Activated naive CD8-positive, alpha-beta T cell treated with anti-CD3 and anti-CD28 coated beads, Interleukin-2, amount 10 ng/mL, durations not matched to agents 7 days and 5 days (primary cell): Measurements from ENCODE around the gene ZBTB20. TPM values are rescaled to one million over a fixed set of nuclear protein-coding genes. Genes with fewer than 3 reads are reported as not detected.

Source experiments
- ATAC-seq: fragments of 150-1000 bp; cut with Tn5 transposase; one replicate; pipeline ENCODE4 v1.10.0; 2021; ENCODE audit warnings: low read depth, moderate library complexity
- POLR2A ChIA-PET: fragments of 350-600 bp; sonication (Branson Sonifier 250); formaldehyde crosslinking; loops from one replicate; lab custom pipeline; 2021; ENCODE audit warnings: antibody characterized with exemption; lab: Charles Lee
- DNase-seq: peaks from one replicate; pipeline ENCODE4 v3.0.0; 2021
- H3K27ac Mint-ChIP-seq: one replicate; pipeline ENCODE4 v1.8.0; 2022; ENCODE audit warnings: mild to moderate bottlenecking, mixed read lengths
- H3K27me3 Mint-ChIP-seq: one replicate; pipeline ENCODE4 v1.8.0; 2022; ENCODE audit warnings: mild to moderate bottlenecking, moderate library complexity, mixed read lengths
- H3K36me3 Mint-ChIP-seq: one replicate; pipeline ENCODE4 v1.8.0; 2021; ENCODE audit warnings: mild to moderate bottlenecking, mixed read lengths
- H3K4me1 Mint-ChIP-seq: one replicate; pipeline ENCODE4 v1.8.0; 2021; ENCODE audit warnings: mixed read lengths
- H3K4me3 Mint-ChIP-seq: one replicate; pipeline ENCODE4 v1.8.0; 2022; ENCODE audit warnings: mild to moderate bottlenecking, moderate library complexity, mixed read lengths
- H3K9me3 Mint-ChIP-seq: one replicate; pipeline ENCODE4 v1.8.0; 2021; ENCODE audit warnings: mixed read lengths
- total RNA-seq, 2 experiments: library from RNA; stranded (reverse); gene quantifications; one replicate each; pipeline ENCODE4 v1.2.3, GENCODE V29; 2021

Gene ZBTB20
- total RNA-seq, 2 experiments from 2014 or later, result 27.4 to 31.3 TPM

DNA sequence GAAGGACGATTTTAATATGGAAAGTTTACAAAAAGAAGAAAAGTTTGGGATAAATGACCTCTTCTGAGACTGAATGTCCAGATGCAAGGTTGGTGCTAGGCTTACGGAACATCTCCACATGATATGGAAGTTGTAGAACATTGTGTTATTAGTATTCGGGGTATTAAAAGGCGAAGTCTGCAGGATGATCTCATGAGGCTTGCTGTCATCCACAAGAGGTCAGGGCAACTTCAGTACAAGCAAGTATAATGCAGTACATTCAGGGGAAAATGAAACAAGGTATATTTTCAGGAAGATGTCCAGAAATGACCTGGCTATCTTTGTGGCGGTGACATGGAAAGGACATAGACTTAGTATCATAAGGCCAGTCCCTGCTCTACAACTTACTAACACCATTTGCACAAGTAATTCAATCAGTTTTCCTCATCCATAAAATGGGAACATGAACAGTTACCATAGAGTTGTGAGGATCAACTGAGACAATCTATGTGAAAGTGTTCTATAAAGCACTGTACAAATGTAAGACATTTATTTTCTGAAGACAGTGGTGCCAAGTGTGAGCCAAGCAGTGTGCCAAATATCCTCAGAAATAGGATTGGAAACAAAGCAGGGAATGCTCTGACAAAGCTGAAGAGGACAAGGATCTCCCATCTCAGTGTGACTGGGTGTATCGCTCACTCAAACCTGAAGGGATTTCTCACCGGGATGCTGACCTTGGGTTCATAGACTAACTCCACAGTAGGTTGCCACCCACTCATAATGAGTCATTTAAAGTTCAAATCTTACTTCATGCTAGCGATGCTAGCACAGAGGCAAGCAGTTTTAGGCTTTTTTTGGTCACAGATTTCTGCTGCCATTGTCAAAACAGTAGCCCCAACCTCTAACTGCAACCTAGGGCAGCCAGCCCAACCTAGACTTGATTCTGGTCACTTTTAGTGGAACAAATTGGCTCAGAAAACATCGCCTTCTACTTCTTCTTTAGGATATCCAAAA is 735.0 kb downstream of the ZBTB20 start:
- POLR2A ChIA-PET, result no interaction called here
- H3K27ac Mint-ChIP-seq, result no peak overlapping the region

DNA sequence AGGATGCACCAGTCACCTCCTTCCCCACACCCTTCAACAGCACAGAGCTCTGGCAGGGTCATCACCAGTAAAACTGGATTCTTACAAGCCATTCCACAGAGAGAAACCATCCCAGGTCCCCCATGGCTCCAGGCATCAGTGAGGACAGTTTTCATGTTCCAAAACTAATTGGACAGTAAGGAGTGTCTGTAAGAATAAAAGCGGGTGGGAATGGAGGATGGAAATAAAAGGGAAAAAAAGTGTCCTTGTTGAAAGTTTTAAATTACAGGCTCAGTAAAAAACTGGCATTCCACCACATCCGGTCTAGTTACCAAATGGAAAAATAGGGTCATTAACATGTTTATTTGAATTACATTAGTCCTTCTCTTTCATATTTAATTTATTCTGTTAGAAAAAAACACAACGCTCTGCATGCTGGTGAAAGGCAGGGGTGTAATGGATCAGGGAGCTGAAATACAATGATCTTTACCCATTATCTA is 735.9 kb downstream of the ZBTB20 start:
- ATAC-seq (no peak), DNase-seq (no peak)
- Mint-ChIP-seq H3K27me3 (no peaks in the 10 kb centered on the region), H3K27ac (no peak overlapping the region), H3K4me3 (no peak overlapping the region), H3K4me1 (peaks cover 9% of the 10 kb centered on the region), H3K36me3 (no peaks in the 10 kb centered on the region), H3K9me3 (no peaks in the 10 kb centered on the region)
- POLR2A ChIA-PET, result no interaction called here

More for the DNA sequence above, 735.0 kb downstream of the ZBTB20 start:
- H3K4me1 Mint-ChIP-seq, result peaks cover 9% of the 10 kb centered on the region
- no peak for ATAC-seq
- no peaks in the 10 kb centered on the region for H3K27me3 Mint-ChIP-seq
- no peaks in the 10 kb centered on the region for H3K36me3 Mint-ChIP-seq
- no peak overlapping the region for H3K4me3 Mint-ChIP-seq
- no peak for DNase-seq
- no peaks in the 10 kb centered on the region for H3K9me3 Mint-ChIP-seq

DNA sequence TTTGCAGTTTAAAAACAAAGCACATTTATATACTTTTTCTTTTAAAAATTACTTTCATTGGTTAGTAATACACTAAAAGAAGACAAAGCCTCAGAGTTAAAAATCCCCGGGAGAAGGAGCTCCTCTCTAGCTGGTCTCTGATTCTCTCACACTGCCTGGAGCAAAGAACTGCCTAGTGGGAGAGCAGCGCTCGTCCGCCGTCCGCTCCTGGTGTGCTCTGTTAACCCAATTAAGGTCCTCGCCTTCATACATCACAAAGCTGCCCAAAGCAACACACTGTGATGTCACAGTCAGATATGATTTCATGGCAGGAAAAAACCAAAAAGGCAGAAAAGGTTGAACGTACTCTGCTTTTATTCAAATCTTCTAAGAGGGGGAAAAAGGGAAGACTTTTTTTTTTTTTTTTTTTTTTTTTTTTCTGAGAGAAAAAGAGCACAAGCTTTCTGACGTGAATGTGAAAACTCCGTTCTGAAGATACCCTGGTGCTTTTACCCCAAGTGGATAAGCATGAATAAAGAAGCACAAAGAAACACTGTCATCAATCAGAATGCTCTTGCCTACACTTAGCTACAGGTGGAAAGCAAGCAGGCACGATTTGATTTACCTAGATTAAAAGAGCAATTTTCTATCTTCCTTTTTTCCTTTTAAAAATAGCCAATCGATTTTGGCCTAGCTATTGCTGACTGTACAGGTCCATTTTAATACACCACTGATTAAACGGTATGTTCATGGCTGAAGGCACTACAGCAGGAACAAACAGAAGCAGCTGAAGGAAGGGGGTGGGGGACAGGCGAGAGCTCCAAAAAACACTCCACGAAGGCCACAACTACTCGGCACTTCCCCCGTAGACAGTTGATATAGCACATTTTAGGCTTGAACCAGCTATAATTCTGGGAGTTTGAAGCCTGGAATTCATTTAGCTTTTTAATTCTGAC is 738.1 kb downstream of the ZBTB20 start:
- DNase-seq (no peak), ATAC-seq (no peak)
- H3K4me3 Mint-ChIP-seq, result no peak overlapping the region
- peaks cover 9% of the 10 kb centered on the region for H3K4me1 Mint-ChIP-seq
- H3K27me3 Mint-ChIP-seq, result no peaks in the 10 kb centered on the region
- H3K36me3 Mint-ChIP-seq, result no peaks in the 10 kb centered on the region
- H3K27ac Mint-ChIP-seq, result no peak overlapping the region
- no peaks in the 10 kb centered on the region for H3K9me3 Mint-ChIP-seq
- POLR2A ChIA-PET, result no interaction called here

DNA sequence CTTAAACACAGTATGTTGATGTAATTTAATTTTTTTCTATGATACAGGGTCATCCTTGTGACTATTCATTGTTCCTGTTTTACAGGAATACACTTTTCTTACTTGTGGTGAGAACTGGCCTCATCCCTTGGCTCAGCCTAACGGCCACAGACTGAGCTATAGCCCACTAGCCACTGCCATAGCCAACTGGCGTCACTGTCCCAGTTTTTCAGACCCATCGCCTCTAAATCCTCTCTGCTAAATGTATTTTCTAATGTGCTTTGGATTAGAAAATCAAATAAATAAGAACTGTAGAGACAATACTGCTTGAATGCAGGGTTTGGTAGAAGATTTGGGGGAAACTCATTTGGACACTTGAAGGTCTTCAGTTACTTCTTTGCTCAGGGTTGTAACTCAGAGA is 740.2 kb downstream of the ZBTB20 start:
- POLR2A ChIA-PET, result no interaction called here
- Mint-ChIP-seq H3K9me3 (no peaks in the 10 kb centered on the region), H3K4me3 (no peak overlapping the region), H3K27ac (no peak overlapping the region), H3K36me3 (no peaks in the 10 kb centered on the region), H3K4me1 (peaks cover 6% of the 10 kb centered on the region), H3K27me3 (no peaks in the 10 kb centered on the region)
- no peak for DNase-seq
- ATAC-seq, result no peak

DNA sequence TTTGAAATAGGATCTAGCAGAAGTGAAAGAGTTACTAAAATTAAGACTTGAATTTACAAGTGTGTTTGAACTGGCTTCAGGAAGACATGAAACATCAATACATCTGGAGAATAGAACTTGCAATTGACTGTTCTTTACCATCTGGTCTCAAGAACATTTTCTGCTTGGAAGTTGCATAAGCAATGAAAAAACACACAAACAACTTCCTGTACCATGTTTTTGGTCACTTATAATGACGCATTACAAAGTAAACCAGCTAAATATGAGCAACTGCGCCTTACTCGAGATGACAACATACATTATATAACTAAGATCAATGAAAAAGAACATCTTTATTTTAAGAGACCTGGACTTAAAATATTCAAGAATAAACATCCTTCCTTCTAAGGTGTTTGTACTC is 740.8 kb downstream of the ZBTB20 start:
- no peak for DNase-seq
- H3K27me3 Mint-ChIP-seq, result no peaks in the 10 kb centered on the region
- no peak overlapping the region for H3K4me3 Mint-ChIP-seq

DNA sequence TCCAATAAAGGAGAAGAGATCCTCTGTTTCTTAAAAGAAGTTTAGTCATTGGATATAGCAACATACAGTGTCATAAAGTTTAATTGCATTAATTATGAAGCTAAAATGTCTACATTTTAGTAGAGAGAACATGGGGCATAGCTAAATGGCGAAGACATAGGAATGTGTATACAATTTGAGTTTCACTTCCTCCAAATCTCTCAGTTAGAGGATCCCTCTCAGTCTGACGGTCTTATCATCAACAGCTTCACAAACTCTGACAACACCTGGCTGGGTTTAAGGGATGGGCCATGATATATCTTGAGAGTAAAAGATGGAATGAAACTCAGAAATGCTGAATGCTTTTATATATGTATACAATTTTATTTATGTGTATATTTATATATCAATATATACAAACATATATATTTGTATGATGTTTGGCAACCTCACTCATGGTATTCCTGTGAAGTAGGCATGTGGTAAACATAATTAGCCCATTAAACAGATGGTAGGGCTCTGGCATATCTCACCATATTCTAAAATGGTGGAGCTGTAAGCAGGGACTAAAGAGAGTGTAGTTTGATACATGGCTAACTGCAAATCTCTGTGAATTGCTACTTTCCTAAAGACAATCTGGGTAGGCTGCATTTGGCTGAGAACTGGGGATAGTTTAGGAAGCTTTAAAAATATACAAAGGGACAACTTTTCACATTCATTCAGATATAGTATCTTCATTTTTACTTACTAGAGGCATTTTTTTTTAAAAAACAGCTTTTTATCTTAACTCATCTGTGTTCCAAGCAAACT is 741.7 kb downstream of the ZBTB20 start:
- H3K9me3 Mint-ChIP-seq, result no peaks in the 10 kb centered on the region
- POLR2A ChIA-PET, result interaction anchor here (0.6 kb wide), 1 partner anchor 21 kb away, joined by 3 read pairs; no protein-coding TSS in a partner anchor
- no peak overlapping the region for H3K4me3 Mint-ChIP-seq
- no peak for ATAC-seq
- no peak for DNase-seq
- no peaks in the 10 kb centered on the region for H3K4me1 Mint-ChIP-seq
- no peaks in the 10 kb centered on the region for H3K27me3 Mint-ChIP-seq
- no peak overlapping the region for H3K27ac Mint-ChIP-seq
- H3K36me3 Mint-ChIP-seq, result no peaks in the 10 kb centered on the region

More for the DNA sequence above, 740.8 kb downstream of the ZBTB20 start:
- Mint-ChIP-seq H3K27ac (no peak overlapping the region), H3K9me3 (no peaks in the 10 kb centered on the region), H3K4me1 (peaks cover 1% of the 10 kb centered on the region), H3K36me3 (no peaks in the 10 kb centered on the region)
- ATAC-seq, result no peak
- POLR2A ChIA-PET, result no interaction called here

DNA sequence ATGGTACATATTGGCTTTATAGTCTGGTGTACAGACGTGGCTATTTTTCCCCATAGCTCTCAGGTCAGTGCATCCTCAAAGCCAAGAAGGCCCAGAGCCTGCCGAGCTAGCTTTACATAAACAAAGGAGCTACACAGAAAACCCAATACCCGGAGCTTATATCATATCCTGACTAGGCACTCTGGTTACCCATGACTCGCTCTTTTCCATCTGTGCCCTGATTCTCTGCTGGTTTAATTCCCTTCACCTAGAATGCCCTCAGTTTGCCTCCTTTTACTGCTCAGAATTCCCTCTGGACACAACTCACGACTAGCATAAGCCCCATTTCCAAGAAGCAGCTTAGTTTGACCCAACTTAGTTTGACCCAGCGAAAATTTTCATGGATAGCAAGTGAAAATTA is 742.5 kb downstream of the ZBTB20 start:
- ATAC-seq (no peak), DNase-seq (no peak)
- no peaks in the 10 kb centered on the region for H3K27me3 Mint-ChIP-seq
- POLR2A ChIA-PET, result no interaction called here
- peaks cover 2% of the 10 kb centered on the region for H3K36me3 Mint-ChIP-seq
- H3K4me3 Mint-ChIP-seq, result no peak overlapping the region
- H3K27ac Mint-ChIP-seq, result no peak overlapping the region
- H3K4me1 Mint-ChIP-seq, result no peaks in the 10 kb centered on the region
- H3K9me3 Mint-ChIP-seq, result no peaks in the 10 kb centered on the region

DNA sequence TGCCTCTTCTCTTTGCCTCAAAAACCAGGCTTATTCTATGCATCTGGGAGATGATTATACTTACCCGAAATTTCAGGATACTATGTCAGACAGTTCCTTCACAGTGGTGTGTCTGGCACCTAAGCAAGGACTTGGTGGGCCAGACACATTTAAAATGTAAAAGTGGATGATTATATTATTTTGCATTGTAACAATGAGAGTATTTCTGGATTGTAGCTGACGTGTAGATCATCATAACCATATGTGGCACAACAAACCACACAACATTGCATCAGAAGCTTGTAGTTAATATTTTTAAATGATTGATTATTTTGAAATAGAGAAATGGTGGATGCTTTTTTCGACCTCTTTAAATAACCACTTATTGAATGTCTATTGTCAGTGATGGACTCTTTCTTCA is 744.2 kb downstream of the ZBTB20 start:
- no peak overlapping the region for H3K27ac Mint-ChIP-seq
- ATAC-seq (no peak), DNase-seq (no peak)
- no peaks in the 10 kb centered on the region for H3K27me3 Mint-ChIP-seq
- POLR2A ChIA-PET, result no interaction called here
- no peaks in the 10 kb centered on the region for H3K4me1 Mint-ChIP-seq
- no peaks in the 10 kb centered on the region for H3K9me3 Mint-ChIP-seq
- peaks cover 2% of the 10 kb centered on the region for H3K36me3 Mint-ChIP-seq
- H3K4me3 Mint-ChIP-seq, result no peak overlapping the region

DNA sequence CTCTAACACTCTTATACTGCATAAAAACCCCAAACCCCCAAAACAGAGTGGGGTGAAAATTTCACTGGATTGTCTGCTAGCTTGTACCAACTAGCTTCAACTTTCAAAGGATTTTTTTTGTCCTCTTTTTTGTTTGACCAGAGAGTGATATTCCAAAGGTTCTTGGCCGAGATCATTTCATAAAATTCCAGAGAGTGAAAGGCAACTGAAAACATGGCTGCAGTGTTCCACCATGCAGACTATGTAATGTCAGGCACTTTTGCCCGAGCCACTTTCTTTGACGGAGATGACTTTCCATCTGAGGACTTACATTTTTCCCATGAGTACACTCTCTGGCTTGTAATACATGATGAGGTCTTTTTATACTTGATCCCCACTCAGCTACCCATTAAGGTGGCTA is 745.7 kb downstream of the ZBTB20 start:
- no peaks in the 10 kb centered on the region for H3K9me3 Mint-ChIP-seq
- H3K27ac Mint-ChIP-seq, result no peak overlapping the region
- no peaks in the 10 kb centered on the region for H3K27me3 Mint-ChIP-seq
- H3K4me1 Mint-ChIP-seq, result no peaks in the 10 kb centered on the region
- H3K36me3 Mint-ChIP-seq, result peaks cover 2% of the 10 kb centered on the region
- H3K4me3 Mint-ChIP-seq, result no peak overlapping the region
- POLR2A ChIA-PET, result no interaction called here
- DNase-seq (no peak), ATAC-seq (no peak)

DNA sequence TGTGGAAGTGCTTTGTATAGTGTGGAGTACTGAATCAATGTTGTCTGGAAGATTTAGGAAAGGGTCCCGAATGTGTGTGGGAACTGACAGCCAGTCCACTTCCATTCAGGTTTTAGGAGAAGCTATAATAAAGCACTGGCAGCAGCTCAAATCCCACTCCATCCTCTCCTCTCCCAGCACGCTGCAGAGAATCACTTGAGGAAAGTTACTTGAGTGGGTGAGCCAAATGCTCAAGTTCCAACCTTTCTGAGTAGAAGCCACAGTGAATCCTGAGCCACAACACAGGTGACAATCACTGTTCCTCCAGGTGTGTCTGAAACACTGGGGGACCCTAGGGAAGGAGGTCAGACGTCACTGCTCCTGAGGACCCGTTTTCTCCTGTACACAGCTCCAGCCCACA is 746.7 kb downstream of the ZBTB20 start:
- H3K36me3 Mint-ChIP-seq, result peaks cover 2% of the 10 kb centered on the region
- POLR2A ChIA-PET, result interaction anchor here (1.0 kb wide), 1 partner anchor 16 kb away, joined by 3 read pairs; no protein-coding TSS in a partner anchor

DNA sequence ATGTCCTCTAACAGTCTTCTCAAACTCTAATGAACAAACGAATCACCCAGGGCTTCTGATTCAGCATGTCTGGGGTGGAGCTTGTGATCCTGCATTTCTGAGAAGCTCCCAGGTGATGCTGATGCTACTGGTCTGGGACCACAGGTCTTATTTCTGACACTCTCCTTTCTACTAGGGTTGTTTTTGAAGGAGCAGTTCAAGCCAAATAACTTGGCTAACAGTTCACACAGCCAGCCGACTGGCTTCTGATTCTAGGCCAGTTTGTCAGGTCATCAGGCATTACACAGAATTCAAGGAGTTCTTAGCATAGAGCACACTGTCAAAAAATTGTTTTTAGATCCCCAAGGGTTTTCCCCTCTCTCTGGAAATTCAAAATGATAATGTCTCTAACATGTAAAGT is 752.5 kb downstream of the ZBTB20 start:
- no peak overlapping the region for H3K27ac Mint-ChIP-seq
- POLR2A ChIA-PET, result no interaction called here
- ATAC-seq (no peak), DNase-seq (no peak)
- H3K4me1 Mint-ChIP-seq, result peaks cover 5% of the 10 kb centered on the region
- H3K36me3 Mint-ChIP-seq, result peaks cover 2% of the 10 kb centered on the region
- H3K9me3 Mint-ChIP-seq, result no peaks in the 10 kb centered on the region
- H3K4me3 Mint-ChIP-seq, result no peak overlapping the region
- no peaks in the 10 kb centered on the region for H3K27me3 Mint-ChIP-seq

More for the DNA sequence above, 746.7 kb downstream of the ZBTB20 start:
- Mint-ChIP-seq H3K9me3 (no peaks in the 10 kb centered on the region), H3K27ac (no peak overlapping the region), H3K27me3 (no peaks in the 10 kb centered on the region), H3K4me3 (no peak overlapping the region), H3K4me1 (no peaks in the 10 kb centered on the region)
- ATAC-seq (no peak), DNase-seq (no peak)

DNA sequence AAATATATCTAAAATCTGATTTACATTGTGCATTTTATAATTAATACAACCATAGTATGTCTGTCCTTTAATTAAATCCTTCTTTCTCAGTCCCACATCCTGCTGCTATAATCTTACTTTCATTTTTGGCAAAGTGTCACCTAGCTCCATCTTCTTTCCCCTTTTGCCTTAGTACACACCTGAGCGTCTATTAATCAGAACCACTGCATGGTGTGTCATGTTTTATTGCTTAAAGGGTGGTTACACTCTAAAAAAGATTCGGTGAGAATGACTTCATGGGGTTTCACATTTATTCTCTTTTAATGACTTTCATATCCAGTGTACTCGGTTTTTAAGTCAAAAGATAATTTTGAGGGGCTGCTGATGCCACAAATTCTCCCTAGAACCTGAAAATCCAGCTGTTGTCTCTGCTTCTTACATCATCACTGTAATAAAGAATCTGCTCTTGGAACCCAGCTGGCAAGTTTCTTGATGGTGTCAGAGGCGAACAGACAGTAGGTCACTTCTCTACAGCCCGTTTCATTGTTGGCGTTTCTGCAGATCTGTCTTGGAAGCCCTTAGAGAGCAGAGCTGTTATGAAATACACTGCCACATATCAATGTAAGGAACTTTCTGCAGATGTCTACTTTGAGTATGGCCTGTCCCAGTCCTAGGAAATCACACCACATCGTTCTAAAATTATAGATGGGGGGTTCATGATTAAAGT is 753.6 kb downstream of the ZBTB20 start:
- no peak overlapping the region for H3K27ac Mint-ChIP-seq
- H3K36me3 Mint-ChIP-seq, result peaks cover 2% of the 10 kb centered on the region
- POLR2A ChIA-PET, result no interaction called here
- no peaks in the 10 kb centered on the region for H3K27me3 Mint-ChIP-seq
- ATAC-seq (no peak), DNase-seq (no peak)
- no peaks in the 10 kb centered on the region for H3K9me3 Mint-ChIP-seq
- no peak overlapping the region for H3K4me3 Mint-ChIP-seq
- H3K4me1 Mint-ChIP-seq, result peaks cover 10% of the 10 kb centered on the region
